ENCODE results near the gene STAMBP.

DNA sequence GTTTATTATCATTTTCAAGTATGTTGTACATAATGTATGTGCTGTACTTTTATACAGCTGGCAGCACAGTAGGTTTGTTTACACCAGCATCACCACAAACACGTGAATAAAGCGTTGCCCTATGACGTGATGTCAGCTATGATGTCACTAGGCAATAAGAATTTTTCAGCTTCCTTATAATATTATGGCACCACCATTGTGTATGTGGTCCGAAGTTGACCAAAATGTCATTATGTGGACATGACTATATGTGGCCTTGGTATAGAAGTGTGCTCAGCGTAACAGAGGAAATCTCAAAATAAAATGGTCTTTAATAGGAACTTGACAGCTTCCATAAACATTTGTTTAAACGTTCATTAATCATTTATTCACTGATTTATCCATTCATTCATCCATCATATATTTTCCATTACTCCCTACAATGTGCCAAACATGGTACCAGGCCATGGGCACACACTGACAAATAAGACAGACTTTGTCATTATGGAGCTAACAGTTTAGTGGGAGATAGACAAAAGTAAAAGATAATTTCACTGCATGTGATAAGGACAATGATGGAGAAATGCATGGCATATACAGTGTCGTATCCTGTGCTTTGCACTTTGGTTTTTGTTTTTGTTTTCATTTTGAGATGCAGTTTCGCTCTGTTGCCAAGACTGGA, 82.9 kb downstream of the STAMBP start:
- no peak for TF ChIP-seq EEA1 (CRISPR knock-in tag; IDR thresholded peaks at IDR 0.05; ENCODE audit: borderline replicate concordance)
- TF ChIP-seq GTF2F1 (IDR thresholded peaks at IDR 0.05; ENCODE audit: low read length), result no peak
- TF ChIP-seq, protein P1, sequence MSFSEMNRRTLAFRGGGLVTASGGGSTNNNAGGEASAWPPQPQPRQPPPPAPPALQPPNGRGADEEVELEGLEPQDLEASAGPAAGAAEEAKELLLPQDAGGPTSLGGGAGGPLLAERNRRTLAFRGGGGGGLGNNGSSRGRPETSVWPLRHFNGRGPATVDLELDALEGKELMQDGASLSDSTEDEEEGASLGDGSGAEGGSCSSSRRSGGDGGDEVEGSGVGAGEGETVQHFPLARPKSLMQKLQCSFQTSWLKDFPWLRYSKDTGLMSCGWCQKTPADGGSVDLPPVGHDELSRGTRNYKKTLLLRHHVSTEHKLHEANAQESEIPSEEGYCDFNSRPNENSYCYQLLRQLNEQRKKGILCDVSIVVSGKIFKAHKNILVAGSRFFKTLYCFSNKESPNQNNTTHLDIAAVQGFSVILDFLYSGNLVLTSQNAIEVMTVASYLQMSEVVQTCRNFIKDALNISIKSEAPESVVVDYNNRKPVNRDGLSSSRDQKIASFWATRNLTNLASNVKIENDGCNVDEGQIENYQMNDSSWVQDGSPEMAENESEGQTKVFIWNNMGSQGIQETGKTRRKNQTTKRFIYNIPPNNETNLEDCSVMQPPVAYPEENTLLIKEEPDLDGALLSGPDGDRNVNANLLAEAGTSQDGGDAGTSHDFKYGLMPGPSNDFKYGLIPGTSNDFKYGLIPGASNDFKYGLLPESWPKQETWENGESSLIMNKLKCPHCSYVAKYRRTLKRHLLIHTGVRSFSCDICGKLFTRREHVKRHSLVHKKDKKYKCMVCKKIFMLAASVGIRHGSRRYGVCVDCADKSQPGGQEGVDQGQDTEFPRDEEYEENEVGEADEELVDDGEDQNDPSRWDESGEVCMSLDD (CRISPR knock-in tag; IDR thresholded peaks at IDR 0.05; ENCODE audit: borderline replicate concordance), result no peak
- TF ChIP-seq SRSF9 (IDR thresholded peaks at IDR 0.05; ENCODE audit: borderline replicate concordance, insufficient read depth, low read depth, low read length, poor library complexity, severe bottlenecking), result no peak
- TF ChIP-seq, protein P2, sequence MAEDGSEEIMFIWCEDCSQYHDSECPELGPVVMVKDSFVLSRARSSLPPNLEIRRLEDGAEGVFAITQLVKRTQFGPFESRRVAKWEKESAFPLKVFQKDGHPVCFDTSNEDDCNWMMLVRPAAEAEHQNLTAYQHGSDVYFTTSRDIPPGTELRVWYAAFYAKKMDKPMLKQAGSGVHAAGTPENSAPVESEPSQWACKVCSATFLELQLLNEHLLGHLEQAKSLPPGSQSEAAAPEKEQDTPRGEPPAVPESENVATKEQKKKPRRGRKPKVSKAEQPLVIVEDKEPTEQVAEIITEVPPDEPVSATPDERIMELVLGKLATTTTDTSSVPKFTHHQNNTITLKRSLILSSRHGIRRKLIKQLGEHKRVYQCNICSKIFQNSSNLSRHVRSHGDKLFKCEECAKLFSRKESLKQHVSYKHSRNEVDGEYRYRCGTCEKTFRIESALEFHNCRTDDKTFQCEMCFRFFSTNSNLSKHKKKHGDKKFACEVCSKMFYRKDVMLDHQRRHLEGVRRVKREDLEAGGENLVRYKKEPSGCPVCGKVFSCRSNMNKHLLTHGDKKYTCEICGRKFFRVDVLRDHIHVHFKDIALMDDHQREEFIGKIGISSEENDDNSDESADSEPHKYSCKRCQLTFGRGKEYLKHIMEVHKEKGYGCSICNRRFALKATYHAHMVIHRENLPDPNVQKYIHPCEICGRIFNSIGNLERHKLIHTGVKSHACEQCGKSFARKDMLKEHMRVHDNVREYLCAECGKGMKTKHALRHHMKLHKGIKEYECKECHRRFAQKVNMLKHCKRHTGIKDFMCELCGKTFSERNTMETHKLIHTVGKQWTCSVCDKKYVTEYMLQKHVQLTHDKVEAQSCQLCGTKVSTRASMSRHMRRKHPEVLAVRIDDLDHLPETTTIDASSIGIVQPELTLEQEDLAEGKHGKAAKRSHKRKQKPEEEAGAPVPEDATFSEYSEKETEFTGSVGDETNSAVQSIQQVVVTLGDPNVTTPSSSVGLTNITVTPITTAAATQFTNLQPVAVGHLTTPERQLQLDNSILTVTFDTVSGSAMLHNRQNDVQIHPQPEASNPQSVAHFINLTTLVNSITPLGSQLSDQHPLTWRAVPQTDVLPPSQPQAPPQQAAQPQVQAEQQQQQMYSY (CRISPR knock-in tag; IDR thresholded peaks at IDR 0.05), result no peak
- no peak for TF ChIP-seq CAMTA2 (CRISPR knock-in tag; IDR thresholded peaks at IDR 0.05; ENCODE audit: borderline replicate concordance)
- no peak for TF ChIP-seq SMAD1 (CRISPR knock-in tag; IDR thresholded peaks at IDR 0.05; ENCODE audit: borderline replicate concordance, low read depth)
- no peak for TF ChIP-seq SALL1 (CRISPR knock-in tag; IDR thresholded peaks at IDR 0.05)
- TF ChIP-seq, protein P3, sequence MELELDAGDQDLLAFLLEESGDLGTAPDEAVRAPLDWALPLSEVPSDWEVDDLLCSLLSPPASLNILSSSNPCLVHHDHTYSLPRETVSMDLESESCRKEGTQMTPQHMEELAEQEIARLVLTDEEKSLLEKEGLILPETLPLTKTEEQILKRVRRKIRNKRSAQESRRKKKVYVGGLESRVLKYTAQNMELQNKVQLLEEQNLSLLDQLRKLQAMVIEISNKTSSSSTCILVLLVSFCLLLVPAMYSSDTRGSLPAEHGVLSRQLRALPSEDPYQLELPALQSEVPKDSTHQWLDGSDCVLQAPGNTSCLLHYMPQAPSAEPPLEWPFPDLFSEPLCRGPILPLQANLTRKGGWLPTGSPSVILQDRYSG (CRISPR knock-in tag; IDR thresholded peaks at IDR 0.05), result no peak
- TF ChIP-seq JUNB (CRISPR knock-in tag; IDR thresholded peaks at IDR 0.05; ENCODE audit: borderline replicate concordance), result no peak
- peak; percentile 87 for TF ChIP-seq CREB1 (IDR thresholded peaks at IDR 0.05)
- TF ChIP-seq CREB1 (CRISPR knock-in tag; IDR thresholded peaks at IDR 0.05), result no peak
- no peak for TF ChIP-seq ZNF343 (CRISPR knock-in tag; IDR thresholded peaks at IDR 0.05)
